ENCODE data around the gene CORO2B. TPM values are rescaled to one million over a fixed set of nuclear protein-coding genes. Genes with fewer than 3 reads are reported as not detected.
A peak's percentile ranks its signal among the peaks of the same experiment; 100 is the strongest.

The CORO2B gene
- total RNA-seq, 1 donor from 2014 or later, result 1.0 TPM

GRCh38 chr15:68551296-68551635 lies 27.5 kb upstream of the CORO2B start:
- Histone ChIP-seq H3K9ac (no peak overlapping the region), H3K36me3 (no peaks in the 10 kb centered on the region), H3K27me3 (peaks cover 6% of the 10 kb centered on the region), H3K27ac (no peak overlapping the region), H3F3A (ENCODE audit: low read depth) (no peaks in the 10 kb centered on the region), H3K79me2 (ENCODE audit: low read depth) (no peaks in the 10 kb centered on the region), H3K4me3 (no peak overlapping the region), H2AFZ (replicated peaks) (no peak overlapping the region), H4K20me1 (ENCODE audit: low read depth) (no peaks in the 10 kb centered on the region), H3K4me2 (no peak overlapping the region), H3K4me1 (no peaks in the 10 kb centered on the region), H3K9me3 (ENCODE audit: low read depth) (no peaks in the 10 kb centered on the region)
- no peaks in the 10 kb centered on the region for H3K9me3 Mint-ChIP-seq
- no peak for DNase-seq (ENCODE audit: low spot score)
- peaks cover 25% of the 10 kb centered on the region for H3K27me3 Mint-ChIP-seq (ENCODE audit: insufficient read depth, low read depth)
- no peak overlapping the region for H3K27ac Mint-ChIP-seq
- peaks cover 24% of the 10 kb centered on the region for H3K4me1 Mint-ChIP-seq
- no peak overlapping the region for H3K4me3 Mint-ChIP-seq
- no peak for TF ChIP-seq EZH2phosphoT487 (IDR thresholded peaks at IDR 0.05)
- TF ChIP-seq, protein P1, sequence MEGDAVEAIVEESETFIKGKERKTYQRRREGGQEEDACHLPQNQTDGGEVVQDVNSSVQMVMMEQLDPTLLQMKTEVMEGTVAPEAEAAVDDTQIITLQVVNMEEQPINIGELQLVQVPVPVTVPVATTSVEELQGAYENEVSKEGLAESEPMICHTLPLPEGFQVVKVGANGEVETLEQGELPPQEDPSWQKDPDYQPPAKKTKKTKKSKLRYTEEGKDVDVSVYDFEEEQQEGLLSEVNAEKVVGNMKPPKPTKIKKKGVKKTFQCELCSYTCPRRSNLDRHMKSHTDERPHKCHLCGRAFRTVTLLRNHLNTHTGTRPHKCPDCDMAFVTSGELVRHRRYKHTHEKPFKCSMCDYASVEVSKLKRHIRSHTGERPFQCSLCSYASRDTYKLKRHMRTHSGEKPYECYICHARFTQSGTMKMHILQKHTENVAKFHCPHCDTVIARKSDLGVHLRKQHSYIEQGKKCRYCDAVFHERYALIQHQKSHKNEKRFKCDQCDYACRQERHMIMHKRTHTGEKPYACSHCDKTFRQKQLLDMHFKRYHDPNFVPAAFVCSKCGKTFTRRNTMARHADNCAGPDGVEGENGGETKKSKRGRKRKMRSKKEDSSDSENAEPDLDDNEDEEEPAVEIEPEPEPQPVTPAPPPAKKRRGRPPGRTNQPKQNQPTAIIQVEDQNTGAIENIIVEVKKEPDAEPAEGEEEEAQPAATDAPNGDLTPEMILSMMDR (IDR thresholded peaks at IDR 0.05), result no peak
- TF ChIP-seq EZH2 (IDR thresholded peaks at IDR 0.05), result no peak
- no peaks in the 10 kb centered on the region for H3K36me3 Mint-ChIP-seq

DNA sequence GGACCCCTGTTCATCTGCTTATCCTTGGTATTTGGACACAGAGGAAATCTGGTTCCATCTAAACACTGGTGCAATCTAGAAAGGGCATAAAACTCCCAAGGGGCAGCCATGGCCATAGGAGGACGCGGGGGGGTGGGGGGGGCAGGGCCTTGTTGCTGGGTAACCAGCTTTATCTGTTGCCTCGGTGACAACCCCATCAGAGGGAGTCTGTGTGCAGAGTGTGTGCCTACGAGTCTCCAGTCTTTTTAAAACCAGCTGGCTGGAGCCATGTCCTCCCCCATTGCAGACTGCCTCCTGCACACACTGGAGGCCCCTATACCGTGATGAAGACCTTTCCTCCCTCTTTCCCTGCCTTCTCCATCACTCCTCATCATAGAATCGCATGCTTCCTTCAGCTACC lies 26.4 kb upstream of the CORO2B start:
- Mint-ChIP-seq H3K9me3 (peaks cover 2% of the 10 kb centered on the region), H3K36me3 (no peaks in the 10 kb centered on the region), H3K27me3 (ENCODE audit: insufficient read depth, low read depth) (peaks cover 28% of the 10 kb centered on the region), H3K4me1 (peaks cover 24% of the 10 kb centered on the region), H3K27ac (peak overlapping the region; percentile 15), H3K4me3 (no peak overlapping the region)
- Histone ChIP-seq H2AFZ (replicated peaks) (no peak overlapping the region), H3K4me1 (no peaks in the 10 kb centered on the region), H3K4me3 (no peak overlapping the region), H3K9ac (no peak overlapping the region), H3K27ac (no peak overlapping the region), H4K20me1 (ENCODE audit: low read depth) (no peaks in the 10 kb centered on the region), H3K9me3 (ENCODE audit: low read depth) (no peaks in the 10 kb centered on the region), H3K4me2 (no peak overlapping the region), H3K79me2 (ENCODE audit: low read depth) (no peaks in the 10 kb centered on the region), H3K36me3 (no peaks in the 10 kb centered on the region), H3K27me3 (peaks cover 9% of the 10 kb centered on the region), H3F3A (ENCODE audit: low read depth) (no peaks in the 10 kb centered on the region)
- DNase-seq (ENCODE audit: low spot score), result no peak
- TF ChIP-seq EZH2phosphoT487 (IDR thresholded peaks at IDR 0.05) (no peak), EZH2 (IDR thresholded peaks at IDR 0.05) (no peak)
- TF ChIP-seq, protein P1 (IDR thresholded peaks at IDR 0.05), result no peak

DNA sequence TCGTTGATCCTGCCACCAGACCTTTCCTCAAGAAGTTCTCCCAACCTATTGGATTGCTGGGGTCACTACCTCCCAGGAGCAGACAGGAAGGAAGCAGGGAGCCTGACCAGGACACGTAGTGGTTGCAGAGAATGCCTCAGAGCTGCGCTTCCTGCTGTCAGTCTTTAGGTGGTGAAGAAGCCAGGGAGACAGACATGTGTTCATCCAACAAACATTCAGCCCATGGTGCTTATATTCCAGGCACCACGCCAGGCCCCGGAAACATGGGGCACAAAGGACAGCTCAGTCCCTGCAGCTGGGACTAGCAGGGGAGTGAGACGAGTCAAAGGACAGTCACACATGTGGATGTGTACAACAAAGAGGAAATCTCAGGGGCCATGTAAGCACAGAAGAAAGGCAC lies 26.0 kb upstream of the CORO2B start:
- Histone ChIP-seq H4K20me1 (ENCODE audit: low read depth) (no peaks in the 10 kb centered on the region), H3K27ac (no peak overlapping the region), H3K9me3 (ENCODE audit: low read depth) (no peaks in the 10 kb centered on the region), H2AFZ (replicated peaks) (no peak overlapping the region), H3K36me3 (no peaks in the 10 kb centered on the region), H3K4me1 (no peaks in the 10 kb centered on the region), H3K27me3 (peaks cover 13% of the 10 kb centered on the region), H3K9ac (no peak overlapping the region), H3K4me2 (no peak overlapping the region), H3K79me2 (ENCODE audit: low read depth) (no peaks in the 10 kb centered on the region), H3F3A (ENCODE audit: low read depth) (no peaks in the 10 kb centered on the region), H3K4me3 (no peak overlapping the region)
- TF ChIP-seq, protein P1 (IDR thresholded peaks at IDR 0.05), result no peak
- no peak for TF ChIP-seq EZH2phosphoT487 (IDR thresholded peaks at IDR 0.05)
- no peak for TF ChIP-seq EZH2 (IDR thresholded peaks at IDR 0.05)
- DNase-seq (ENCODE audit: low spot score), result no peak
- Mint-ChIP-seq H3K4me3 (no peak overlapping the region), H3K4me1 (peaks cover 24% of the 10 kb centered on the region), H3K36me3 (no peaks in the 10 kb centered on the region), H3K27ac (peak overlapping the region; percentile 15), H3K27me3 (ENCODE audit: insufficient read depth, low read depth) (peaks cover 29% of the 10 kb centered on the region), H3K9me3 (peaks cover 3% of the 10 kb centered on the region)

All from neural progenitor cell (in vitro differentiated cells).